ENCODE data around the gene IL17C. TPM values are rescaled to one million over a fixed set of nuclear protein-coding genes. Genes with fewer than 3 reads are reported as not detected.

The IL17C gene
- total and polyA plus RNA-seq, 2 of the 8 experiments (the other 6 are each of a cell fraction or from before 2014, with no cell fraction given), result 1.1 to 1.9 TPM

DNA sequence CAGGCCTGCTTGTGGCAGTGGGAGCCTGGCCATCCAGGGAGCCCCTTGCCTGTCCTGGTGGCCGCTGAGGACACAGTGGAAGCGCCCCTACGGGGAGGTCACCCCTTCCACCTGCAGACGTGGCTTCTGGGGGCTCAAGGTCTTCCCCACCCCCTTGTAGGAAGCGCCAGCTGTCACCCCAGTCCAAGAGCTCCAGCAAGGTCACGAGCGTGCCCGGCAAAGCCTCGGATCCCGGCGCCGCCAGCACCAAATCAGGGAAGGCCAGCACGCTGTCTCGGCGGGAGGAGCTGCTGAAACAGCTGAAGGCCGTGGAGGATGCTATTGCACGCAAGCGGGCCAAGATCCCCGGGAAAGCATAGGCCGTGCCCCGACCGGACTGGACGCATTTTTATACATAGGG, 7.4 kb upstream of the IL17C start:
- 93% methylated on average over 23 of the region's 23 CpGs; no CpG with 5 or more reads in 1 of the 2 experiments for WGBS, 2 experiments (ENCODE audit: extremely low coverage in 1 of 2, insufficient coverage in 1 of 2, insufficient read length in 1 of 2, insufficient replicate concordance in 2 of 2, low coverage in 1 of 2, low lambda C conversion rate in 2 of 2, missing lambda C conversion rate in 1 of 2)
- H3K18ac ChIP-seq (ENCODE audit: extremely low read depth, low read length), result no peak overlapping the region
- FAIRE-seq (no peak), DNase-seq (ENCODE audit: low read depth in 1 of 2, low spot score in 2 of 2) (no peak)
- no peak overlapping the region for H2BK12ac ChIP-seq (ENCODE audit: low read depth, low read length)
- H3K23ac ChIP-seq (ENCODE audit: insufficient read length), result no peak overlapping the region
- peaks cover 0 to 1% (median 0%) of the 10 kb centered on the region in 4 experiments; a peak in 2 of 7 replicates for H3K27me3 ChIP-seq (replicated peaks in 1 of 4; ENCODE audit: control insufficient read depth in 3 of 4, extremely low read depth in 1 of 4, insufficient read depth in 3 of 4, low read length in 3 of 4)
- H3K79me2 ChIP-seq (ENCODE audit: control insufficient read depth in 1 of 2, insufficient read depth in 2 of 2, low read length in 2 of 2), result no peaks in the 10 kb centered on the region
- no peak overlapping the region for H4K5ac ChIP-seq (ENCODE audit: insufficient read length, low read depth, low read length)
- H2AK5ac ChIP-seq (ENCODE audit: low read depth, low read length), result no peak overlapping the region
- H3K14ac ChIP-seq (ENCODE audit: insufficient read length), result no peak overlapping the region
- no peak overlapping the region for H2BK5ac ChIP-seq (ENCODE audit: low read depth, low read length)
- H4K8ac ChIP-seq (ENCODE audit: extremely low read depth, insufficient read depth, low read length), result no peak overlapping the region
- H4K91ac ChIP-seq (replicated peaks; ENCODE audit: insufficient read length, low read length), result no peak overlapping the region
- H3K9me3 ChIP-seq (ENCODE audit: insufficient read depth in 2 of 2, low read depth in 1 of 2, low read length in 1 of 2), result no peaks in the 10 kb centered on the region
- H3K56ac ChIP-seq (replicated peaks; ENCODE audit: insufficient read length, low read depth, low read length), result no peak overlapping the region
- no peak overlapping the region for H3K27ac ChIP-seq (ENCODE audit: low read depth, low read length)
- H3K4me3 ChIP-seq (ENCODE audit: extremely low read depth in 1 of 4, insufficient read depth in 2 of 4, low read depth in 3 of 4, low read length in 4 of 4), result no peak overlapping the region
- H3K4me2 ChIP-seq (ENCODE audit: insufficient read depth in 1 of 2, low read depth in 2 of 2, low read length in 2 of 2), result no peak overlapping the region
- no peak overlapping the region for H2AFZ ChIP-seq (ENCODE audit: low read length)
- no peak overlapping the region for H2BK15ac ChIP-seq (ENCODE audit: low read length)
- CTCF ChIA-PET (ENCODE audit: partially characterized antibody), result interaction anchor here (0.5 to 11.2 kb wide), 4 partner anchors 8 to 57 kb away, joined by 3 to 89 read pairs (median 11); partner anchors contain the start of gene IL17C
- POLR2A ChIA-PET (ENCODE audit: partially characterized antibody), result interaction anchor here (1.5 to 2.0 kb wide), 2 partner anchors 19 to 41 kb away, joined by 3 to 5 read pairs; no protein-coding TSS in a partner anchor
- H3K36me3 ChIP-seq (ENCODE audit: control insufficient read depth in 2 of 4, insufficient read depth in 4 of 4, low read length in 3 of 4), result peaks cover 4 to 20% (median 12%) of the 10 kb centered on the region in 4 experiments; a peak in 6 of 8 replicates
- peaks cover 2 to 9% of the 10 kb centered on the region in 2 experiments for H4K20me1 ChIP-seq (replicated peaks in 1 of 2; ENCODE audit: control insufficient read depth in 1 of 2, insufficient read depth in 2 of 2, low read length in 2 of 2)
- H3K23me2 ChIP-seq (ENCODE audit: low read depth, low read length), result peaks cover 8% of the 10 kb centered on the region
- H3K79me1 ChIP-seq (ENCODE audit: low read depth, low read length), result no peaks in the 10 kb centered on the region; the same call in 1 of the 2 replicates
- H3K4ac ChIP-seq (replicated peaks; ENCODE audit: insufficient read length, low read depth, low read length), result no peak overlapping the region
- H3K4me1 ChIP-seq (replicated peaks in 1 of 4; ENCODE audit: control insufficient read depth in 3 of 4, insufficient read depth in 4 of 4, low read length in 3 of 4), result peaks cover 0 to 27% (median 12%) of the 10 kb centered on the region in 4 experiments; a peak in 6 of 7 replicates
- H2BK20ac ChIP-seq (ENCODE audit: low read length), result no peak overlapping the region
- H3K9ac ChIP-seq (replicated peaks in 1 of 4; ENCODE audit: extremely low read depth in 1 of 4, low read depth in 3 of 4, low read length in 3 of 4), result no peak overlapping the region
- no peak overlapping the region for H2BK120ac ChIP-seq (replicated peaks; ENCODE audit: low read depth, low read length)
- TF ChIP-seq BRCA1 (IDR thresholded peaks at IDR 0.05; ENCODE audit: low read depth, low read length), result no peak
- TF ChIP-seq POU5F1 (IDR thresholded peaks at IDR 0.05; ENCODE audit: low read depth, low read length), result no peak
- TF ChIP-seq, protein P1, sequence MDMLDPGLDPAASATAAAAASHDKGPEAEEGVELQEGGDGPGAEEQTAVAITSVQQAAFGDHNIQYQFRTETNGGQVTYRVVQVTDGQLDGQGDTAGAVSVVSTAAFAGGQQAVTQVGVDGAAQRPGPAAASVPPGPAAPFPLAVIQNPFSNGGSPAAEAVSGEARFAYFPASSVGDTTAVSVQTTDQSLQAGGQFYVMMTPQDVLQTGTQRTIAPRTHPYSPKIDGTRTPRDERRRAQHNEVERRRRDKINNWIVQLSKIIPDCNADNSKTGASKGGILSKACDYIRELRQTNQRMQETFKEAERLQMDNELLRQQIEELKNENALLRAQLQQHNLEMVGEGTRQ (IDR thresholded peaks at IDR 0.05; ENCODE audit: low read length), result no peak
- TF ChIP-seq SIN3A (conservative IDR thresholded peaks at IDR 0.05 in 1 of 2, IDR thresholded peaks at IDR 0.05 in 1 of 2; ENCODE audit: low read depth in 1 of 2, low read length in 2 of 2), result no peak
- no peak for TF ChIP-seq GTF2F1 (IDR thresholded peaks at IDR 0.05; ENCODE audit: borderline replicate concordance, low read depth, low read length)
- no peak for TF ChIP-seq FOSL1 (IDR thresholded peaks at IDR 0.05; ENCODE audit: insufficient read depth, low read depth, low read length)
- no peak for TF ChIP-seq KDM5A (IDR thresholded peaks at IDR 0.05; ENCODE audit: low read length)
- TF ChIP-seq POLR2A (IDR thresholded peaks at IDR 0.05; ENCODE audit: control extremely low read depth in 1 of 2, low read depth in 2 of 2, low read length in 2 of 2), result no peak
- TF ChIP-seq TAF1 (IDR thresholded peaks at IDR 0.05; ENCODE audit: low read depth, low read length), result no peak
- TF ChIP-seq RFX5 (IDR thresholded peaks at IDR 0.05; ENCODE audit: borderline replicate concordance, low read depth, low read length), result no peak
- no peak for TF ChIP-seq CREB1 (IDR thresholded peaks at IDR 0.05)
- TF ChIP-seq RXRA (IDR thresholded peaks at IDR 0.05; ENCODE audit: insufficient read depth, low read depth, low read length), result no peak
- TF ChIP-seq, protein P2, sequence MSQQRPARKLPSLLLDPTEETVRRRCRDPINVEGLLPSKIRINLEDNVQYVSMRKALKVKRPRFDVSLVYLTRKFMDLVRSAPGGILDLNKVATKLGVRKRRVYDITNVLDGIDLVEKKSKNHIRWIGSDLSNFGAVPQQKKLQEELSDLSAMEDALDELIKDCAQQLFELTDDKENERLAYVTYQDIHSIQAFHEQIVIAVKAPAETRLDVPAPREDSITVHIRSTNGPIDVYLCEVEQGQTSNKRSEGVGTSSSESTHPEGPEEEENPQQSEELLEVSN (IDR thresholded peaks at IDR 0.05), result no peak

Measured in H1 (cell line).